WERI-Rb-1 (cell line): ENCODE measurements around the gene GSN.

Experiments used
- DNase-seq: peaks from one replicate; pipeline ENCODE4 v3.0.0-alpha.2; 2020
- H3K27ac ChIP-seq: fragments of 250-450 bp; sonication (Bioruptor Pico); 2 replicates; pipeline ENCODE4 v1.5.1; 2020; ENCODE audit warnings: mild to moderate bottlenecking, moderate library complexity
- H3K27me3 ChIP-seq: fragments of 250-450 bp; sonication (Bioruptor Pico); 2 replicates; pipeline ENCODE4 v1.5.1; 2021; ENCODE audit warnings: mild to moderate bottlenecking, low read depth, moderate library complexity; ENCODE audit not compliant: insufficient read depth, severe bottlenecking
- H3K36me3 ChIP-seq: fragments of 250-450 bp; sonication (Bioruptor Pico); 2 replicates; pipeline ENCODE4 v1.5.1; 2020; ENCODE audit warnings: mild to moderate bottlenecking, moderate library complexity
- H3K4me3 ChIP-seq: 2 replicates; pipeline ENCODE4 v1.5.1; 2011; ENCODE audit warnings: low read depth, mild to moderate bottlenecking, control low read depth, low read length
- H3K9me3 ChIP-seq: fragments of 250-450 bp; sonication (Bioruptor Pico); 2 replicates; pipeline ENCODE4 v1.5.1; 2021; ENCODE audit warnings: mild to moderate bottlenecking, moderate library complexity; ENCODE audit not compliant: severe bottlenecking
- TF ChIP-seq, protein P1 (sequence below): IDR thresholded peaks from 2 replicates; pipeline ENCODE4 v1.5.1; 2011; ENCODE audit warnings: low read depth, mild to moderate bottlenecking, control low read depth, inconsistent platforms, low read length

GSN gene

GRCh38 chr9:121380846-121381245 lies 112.9 kb downstream of the GSN start:
- Histone ChIP-seq H3K9me3 (no peaks in the 10 kb centered on the region), H3K27ac (no peak overlapping the region), H3K4me3 (no peak overlapping the region), H3K36me3 (no peaks in the 10 kb centered on the region), H3K27me3 (no peaks in the 10 kb centered on the region)
- DNase-seq: no peak
- TF ChIP-seq, protein P1, sequence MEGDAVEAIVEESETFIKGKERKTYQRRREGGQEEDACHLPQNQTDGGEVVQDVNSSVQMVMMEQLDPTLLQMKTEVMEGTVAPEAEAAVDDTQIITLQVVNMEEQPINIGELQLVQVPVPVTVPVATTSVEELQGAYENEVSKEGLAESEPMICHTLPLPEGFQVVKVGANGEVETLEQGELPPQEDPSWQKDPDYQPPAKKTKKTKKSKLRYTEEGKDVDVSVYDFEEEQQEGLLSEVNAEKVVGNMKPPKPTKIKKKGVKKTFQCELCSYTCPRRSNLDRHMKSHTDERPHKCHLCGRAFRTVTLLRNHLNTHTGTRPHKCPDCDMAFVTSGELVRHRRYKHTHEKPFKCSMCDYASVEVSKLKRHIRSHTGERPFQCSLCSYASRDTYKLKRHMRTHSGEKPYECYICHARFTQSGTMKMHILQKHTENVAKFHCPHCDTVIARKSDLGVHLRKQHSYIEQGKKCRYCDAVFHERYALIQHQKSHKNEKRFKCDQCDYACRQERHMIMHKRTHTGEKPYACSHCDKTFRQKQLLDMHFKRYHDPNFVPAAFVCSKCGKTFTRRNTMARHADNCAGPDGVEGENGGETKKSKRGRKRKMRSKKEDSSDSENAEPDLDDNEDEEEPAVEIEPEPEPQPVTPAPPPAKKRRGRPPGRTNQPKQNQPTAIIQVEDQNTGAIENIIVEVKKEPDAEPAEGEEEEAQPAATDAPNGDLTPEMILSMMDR: no peak
